ENCODE measurements around the gene UFD1.

DNA sequence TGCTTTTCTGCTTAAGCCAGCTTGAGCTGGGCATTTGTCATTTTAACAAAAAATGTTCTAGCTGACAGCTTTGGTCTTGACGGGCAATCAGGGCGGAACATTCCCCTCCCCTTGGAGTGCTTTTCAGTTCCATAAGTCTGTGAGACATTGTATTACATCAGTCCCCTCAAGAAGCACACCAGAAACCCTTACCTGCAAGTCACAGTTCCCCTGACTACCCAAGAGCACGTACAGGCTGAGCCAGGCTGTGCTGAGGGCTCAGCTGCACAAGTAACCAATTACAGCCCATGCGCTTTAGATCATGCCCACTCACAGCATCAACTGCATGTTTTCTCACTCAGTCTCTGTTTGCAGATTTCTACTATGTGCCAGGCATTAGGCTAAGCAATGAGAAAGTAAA is 66.5 kb downstream of the UFD1 start:
- TF ChIP-seq, protein P1, sequence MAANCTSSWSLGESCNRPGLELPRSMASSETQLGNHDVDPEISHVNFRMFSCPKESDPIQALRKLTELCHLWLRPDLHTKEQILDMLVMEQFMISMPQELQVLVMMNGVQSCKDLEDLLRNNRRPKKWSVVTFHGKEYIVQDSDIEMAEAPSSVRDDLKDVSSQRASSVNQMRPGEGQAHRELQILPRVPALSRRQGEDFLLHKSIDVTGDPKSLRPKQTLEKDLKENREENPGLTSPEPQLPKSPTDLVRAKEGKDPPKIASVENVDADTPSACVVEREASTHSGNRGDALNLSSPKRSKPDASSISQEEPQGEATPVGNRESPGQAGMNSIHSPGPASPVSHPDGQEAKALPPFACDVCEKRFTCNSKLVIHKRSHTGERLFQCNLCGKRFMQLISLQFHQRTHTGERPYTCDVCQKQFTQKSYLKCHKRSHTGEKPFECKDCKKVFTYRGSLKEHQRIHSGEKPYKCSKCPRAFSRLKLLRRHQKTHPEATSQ (CRISPR knock-in tag; IDR thresholded peaks at IDR 0.05; ENCODE audit: borderline replicate concordance): no peak
- TF ChIP-seq IKZF1 (IDR thresholded peaks at IDR 0.05): no peak
- TF ChIP-seq, protein P2, sequence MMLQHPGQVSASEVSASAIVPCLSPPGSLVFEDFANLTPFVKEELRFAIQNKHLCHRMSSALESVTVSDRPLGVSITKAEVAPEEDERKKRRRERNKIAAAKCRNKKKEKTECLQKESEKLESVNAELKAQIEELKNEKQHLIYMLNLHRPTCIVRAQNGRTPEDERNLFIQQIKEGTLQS (CRISPR knock-in tag; IDR thresholded peaks at IDR 0.05): no peak

Data from HepG2 (cell line).